ENCODE measurements around the gene SGMS2.
A peak's percentile ranks its signal among the peaks of the same experiment; 100 is the strongest.

SGMS2 gene

DNA sequence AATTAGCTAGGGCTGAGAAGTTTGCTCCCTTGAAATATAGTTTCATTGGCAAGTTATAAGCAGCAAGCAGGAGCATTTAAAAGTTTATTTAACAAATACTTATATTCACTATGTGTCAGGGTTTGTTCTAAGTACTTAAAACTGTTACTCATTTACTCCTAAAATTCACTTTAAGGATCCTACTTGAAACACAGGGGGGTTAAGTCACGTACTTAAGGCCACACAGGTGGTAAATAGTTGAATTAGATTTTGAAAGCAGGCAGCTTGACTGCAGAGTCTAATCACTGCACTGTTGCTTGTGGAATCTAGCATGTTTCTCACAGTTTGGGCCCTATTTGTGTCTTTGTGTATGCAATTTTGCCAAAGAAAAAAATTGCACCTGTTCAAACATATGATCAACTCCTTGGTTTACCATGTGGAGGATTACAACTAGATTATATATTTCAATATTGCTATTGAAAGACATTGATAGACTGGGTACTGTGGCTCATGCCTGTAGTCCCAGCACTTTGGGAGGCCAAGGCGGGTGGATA, 7.6 kb downstream of the SGMS2 start:
- DNase-seq (ENCODE audit: insufficient read length) (no peak), FAIRE-seq (no peak)
- TF ChIP-seq TAF1 (IDR thresholded peaks at IDR 0.05; ENCODE audit: borderline replicate concordance, low read depth, low read length) (no peak), POLR2A (IDR thresholded peaks at IDR 0.05; ENCODE audit: low read depth, low read length) (no peak), POLR2AphosphoS5 (IDR thresholded peaks at IDR 0.05; ENCODE audit: low read depth, low read length) (no peak)

DNA sequence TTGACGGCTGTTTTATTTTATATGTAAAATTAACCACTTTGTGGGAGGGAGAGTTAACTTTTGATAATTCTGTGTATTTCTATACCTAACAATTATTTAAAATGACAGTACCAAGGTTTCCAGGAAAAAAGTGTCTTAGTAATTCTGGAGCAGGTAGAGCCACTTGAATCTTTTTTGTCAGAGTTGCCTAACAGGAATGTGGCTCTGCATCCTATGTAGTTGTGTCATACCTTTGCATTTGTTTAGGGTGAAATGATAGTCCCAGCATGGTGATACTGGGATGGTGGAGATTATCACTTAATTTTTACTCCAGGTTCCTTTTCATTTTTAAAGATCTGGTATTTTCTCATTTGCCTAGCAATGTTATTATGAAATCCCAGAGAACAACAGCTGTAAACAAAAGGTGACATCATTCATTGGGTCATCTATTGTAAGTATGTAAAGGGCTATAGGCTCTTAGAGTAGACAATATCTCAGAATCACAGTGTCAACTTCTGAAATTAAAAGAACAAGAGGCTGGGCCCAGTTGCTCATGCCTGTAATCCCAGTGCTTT, 9.6 kb downstream of the SGMS2 start:
- FAIRE-seq (no peak), DNase-seq (ENCODE audit: insufficient read length) (no peak)
- TF ChIP-seq TAF1 (IDR thresholded peaks at IDR 0.05; ENCODE audit: borderline replicate concordance, low read depth, low read length) (no peak), POLR2AphosphoS5 (IDR thresholded peaks at IDR 0.05; ENCODE audit: low read depth, low read length) (no peak), POLR2A (IDR thresholded peaks at IDR 0.05; ENCODE audit: low read depth, low read length) (no peak)

DNA sequence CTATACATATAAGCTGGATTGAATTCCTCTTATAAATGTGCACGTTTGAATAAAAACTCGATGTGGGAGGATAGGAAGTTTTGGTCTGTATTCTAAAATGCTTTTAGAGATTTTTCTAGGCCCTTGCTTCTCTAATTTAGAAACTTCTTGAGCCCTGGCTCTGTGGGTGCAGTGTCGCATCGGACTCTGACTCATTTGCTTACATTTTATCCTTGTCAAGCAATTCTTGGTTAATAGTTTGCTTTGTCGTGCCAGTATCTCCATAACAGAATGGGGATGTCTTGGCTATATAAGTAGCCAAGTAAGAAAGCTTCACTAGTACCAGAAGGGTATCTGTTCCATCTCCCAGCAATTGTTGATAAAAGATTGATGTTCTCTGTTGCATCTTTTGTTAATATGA, 10.7 kb downstream of the SGMS2 start:
- DNase-seq (ENCODE audit: insufficient read length) (no peak), FAIRE-seq (no peak)
- TF ChIP-seq TAF1 (IDR thresholded peaks at IDR 0.05; ENCODE audit: borderline replicate concordance, low read depth, low read length) (no peak), POLR2A (IDR thresholded peaks at IDR 0.05; ENCODE audit: low read depth, low read length) (no peak), POLR2AphosphoS5 (IDR thresholded peaks at IDR 0.05; ENCODE audit: low read depth, low read length) (no peak)

DNA sequence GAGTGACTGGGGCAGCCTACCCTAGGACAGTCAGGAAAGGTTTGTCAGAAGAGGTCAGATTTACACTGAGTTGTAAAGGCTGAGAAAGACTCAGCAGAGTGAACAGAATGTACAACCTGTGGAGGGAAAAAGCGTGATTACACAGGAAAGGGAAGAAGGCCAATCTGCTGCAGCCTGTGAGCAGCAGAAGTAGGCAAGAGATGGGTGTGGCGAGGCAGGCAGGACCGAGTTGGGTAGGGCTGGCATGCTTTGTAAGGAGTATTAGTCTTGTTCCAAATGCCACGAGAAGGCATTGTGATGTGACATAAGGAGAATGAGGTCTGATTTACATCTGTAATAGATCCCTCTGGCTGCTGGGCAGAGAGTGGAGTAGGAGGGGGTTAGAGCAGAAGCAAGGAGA, 12.6 kb downstream of the SGMS2 start:
- TF ChIP-seq POLR2A (IDR thresholded peaks at IDR 0.05; ENCODE audit: low read depth, low read length), result no peak
- TF ChIP-seq POLR2AphosphoS5 (IDR thresholded peaks at IDR 0.05; ENCODE audit: low read depth, low read length), result no peak
- no peak for TF ChIP-seq TAF1 (IDR thresholded peaks at IDR 0.05; ENCODE audit: borderline replicate concordance, low read depth, low read length)
- FAIRE-seq (no peak), DNase-seq (ENCODE audit: insufficient read length) (no peak)

DNA sequence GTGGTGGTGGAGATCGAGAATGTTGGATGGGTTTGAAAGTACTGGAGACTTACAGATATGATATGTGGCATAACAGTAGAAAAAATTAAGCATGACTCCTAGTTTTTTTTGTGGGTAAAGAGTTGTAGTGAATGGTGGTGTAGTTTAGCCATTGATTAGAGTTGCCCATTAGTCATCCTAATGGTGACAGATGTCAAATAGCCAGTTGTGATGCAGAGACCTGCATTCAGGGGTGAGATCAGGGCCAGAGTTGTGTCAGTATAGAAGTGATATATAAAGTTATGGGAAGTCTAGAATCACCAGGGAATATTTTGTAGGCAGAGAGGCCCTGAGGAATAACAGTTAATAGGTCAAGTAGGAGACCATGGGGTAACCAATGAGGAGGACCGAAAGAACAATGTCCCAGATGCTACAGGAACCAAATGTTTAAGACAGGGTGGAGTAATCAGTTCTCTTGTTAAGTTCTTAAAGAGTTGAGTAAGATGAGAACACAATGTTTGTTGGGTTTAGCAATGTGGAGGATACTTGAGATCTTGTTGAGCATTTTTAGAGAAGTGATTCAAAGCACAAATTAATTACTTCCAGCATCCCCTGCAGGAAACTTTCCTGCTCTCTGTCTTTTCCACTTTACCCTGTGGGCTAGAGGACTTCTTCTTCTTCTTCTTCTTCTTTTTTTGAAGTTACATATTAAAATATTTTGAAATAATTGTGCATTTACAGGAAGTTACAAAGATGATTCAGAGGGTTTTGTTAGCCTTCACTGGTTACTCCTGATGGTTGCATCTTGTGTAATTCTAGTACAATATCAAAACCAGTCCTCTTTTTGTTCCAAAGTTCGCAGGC, 13.3 kb downstream of the SGMS2 start:
- DNase-seq (ENCODE audit: insufficient read length) (no peak), FAIRE-seq (no peak)

DNA sequence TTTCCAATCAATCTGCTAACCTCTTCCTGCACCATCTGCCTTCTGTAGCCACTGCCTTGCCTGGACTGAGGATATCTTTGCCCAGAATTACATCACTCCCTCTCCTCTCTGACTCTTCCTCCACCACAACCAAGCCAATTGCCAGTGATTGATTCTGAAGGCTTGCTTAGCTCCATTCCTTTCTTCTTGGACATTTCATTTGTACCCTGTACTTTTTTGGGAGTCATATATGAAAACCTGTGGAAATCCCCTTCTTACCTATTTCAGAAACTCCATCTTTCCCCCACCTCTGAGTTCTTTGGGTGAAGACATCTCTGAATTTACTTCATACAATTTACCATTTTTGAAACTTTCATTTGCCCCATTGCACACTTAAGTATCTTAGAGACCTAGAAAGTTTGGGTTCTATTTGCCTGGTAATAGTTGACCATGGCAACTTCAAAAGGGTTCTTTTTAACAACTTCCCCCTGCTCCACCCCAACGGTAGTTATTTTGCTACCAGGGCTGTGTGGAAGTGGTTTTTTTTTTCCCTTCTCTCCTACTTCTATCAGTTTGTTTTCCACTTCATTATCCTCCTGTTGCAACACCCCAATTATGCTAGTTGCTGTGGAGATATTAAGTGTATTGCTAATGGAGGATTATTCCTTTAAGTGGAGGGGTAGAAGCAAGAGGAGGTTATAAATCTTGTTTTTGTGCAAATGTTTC, 14.3 kb downstream of the SGMS2 start:
- TF ChIP-seq POLR2A (IDR thresholded peaks at IDR 0.05; ENCODE audit: low read depth, low read length) (no peak), TAF1 (IDR thresholded peaks at IDR 0.05; ENCODE audit: borderline replicate concordance, low read depth, low read length) (no peak), POLR2AphosphoS5 (IDR thresholded peaks at IDR 0.05; ENCODE audit: low read depth, low read length) (no peak)
- FAIRE-seq (no peak), DNase-seq (ENCODE audit: insufficient read length) (no peak)

More for the DNA sequence above, 13.3 kb downstream of the SGMS2 start:
- TF ChIP-seq TAF1 (IDR thresholded peaks at IDR 0.05; ENCODE audit: borderline replicate concordance, low read depth, low read length) (no peak), POLR2A (IDR thresholded peaks at IDR 0.05; ENCODE audit: low read depth, low read length) (no peak), POLR2AphosphoS5 (IDR thresholded peaks at IDR 0.05; ENCODE audit: low read depth, low read length) (no peak)

DNA sequence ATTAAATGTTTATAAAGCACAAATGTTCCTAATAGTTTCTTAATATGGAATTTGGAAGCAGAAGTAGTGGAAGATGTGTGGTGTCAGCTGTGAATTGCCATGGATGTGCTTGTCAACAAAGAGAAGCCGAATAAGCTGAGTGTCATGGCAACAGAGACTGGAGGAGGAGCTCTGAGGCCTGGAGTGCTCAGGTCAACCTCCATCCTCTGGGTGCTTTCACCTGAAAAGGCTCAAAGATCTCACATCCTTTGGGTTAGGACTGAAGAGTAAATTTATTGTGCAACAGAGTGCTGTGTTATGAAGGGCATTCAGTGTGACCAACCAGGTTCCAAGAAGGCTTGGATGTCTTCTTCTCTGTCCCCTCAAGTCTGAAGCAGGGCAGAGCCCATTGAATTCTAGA, 18.7 kb downstream of the SGMS2 start:
- FAIRE-seq (peak; percentile 50), DNase-seq (ENCODE audit: insufficient read length) (no peak)
- TF ChIP-seq POLR2AphosphoS5 (IDR thresholded peaks at IDR 0.05; ENCODE audit: low read depth, low read length) (no peak), TAF1 (IDR thresholded peaks at IDR 0.05; ENCODE audit: borderline replicate concordance, low read depth, low read length) (no peak)

DNA sequence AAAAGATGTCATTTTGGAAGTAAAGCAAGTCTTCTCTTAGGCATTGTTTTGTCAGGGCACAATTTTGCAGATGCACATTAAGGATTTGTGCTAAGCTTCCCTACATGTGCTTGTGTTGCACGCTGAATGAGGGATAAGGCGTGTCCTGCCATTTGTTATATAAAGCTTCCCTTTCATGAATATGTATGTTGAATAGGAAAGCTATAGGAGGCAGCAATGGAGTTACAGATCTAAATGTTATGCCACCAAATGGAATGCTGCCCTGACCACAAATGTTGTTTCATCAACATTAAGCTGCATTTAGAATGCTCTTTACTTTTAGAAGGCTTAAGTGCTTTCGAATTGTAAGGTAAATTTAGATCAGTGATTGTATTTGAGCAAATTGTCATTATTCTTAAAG, 20.9 kb downstream of the SGMS2 start:
- TF ChIP-seq POLR2A (IDR thresholded peaks at IDR 0.05; ENCODE audit: low read depth, low read length) (no peak), POLR2AphosphoS5 (IDR thresholded peaks at IDR 0.05; ENCODE audit: low read depth, low read length) (no peak), TAF1 (IDR thresholded peaks at IDR 0.05; ENCODE audit: borderline replicate concordance, low read depth, low read length) (no peak)
- DNase-seq (ENCODE audit: insufficient read length), result no peak
- no peak for FAIRE-seq

DNA sequence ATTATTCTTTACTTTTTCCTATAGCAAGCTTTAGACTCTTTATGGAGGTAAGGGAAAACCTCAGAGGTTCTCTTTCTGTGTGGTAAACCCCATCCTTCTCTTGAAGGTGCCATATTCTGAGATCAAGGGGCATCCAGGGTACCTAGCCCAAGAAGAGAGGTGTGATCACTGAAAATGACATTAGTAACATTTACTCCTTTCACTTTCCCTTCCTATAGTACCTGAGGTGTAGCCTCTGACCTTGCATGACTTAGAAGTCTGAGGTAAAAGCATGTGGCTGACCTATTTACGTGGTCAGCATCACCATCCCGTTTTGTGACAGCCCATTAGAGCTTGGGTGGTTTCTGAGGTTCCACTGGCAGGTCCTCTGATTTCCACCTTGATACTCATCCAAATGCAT, 25.7 kb downstream of the SGMS2 start:
- FAIRE-seq, result no peak

DNA sequence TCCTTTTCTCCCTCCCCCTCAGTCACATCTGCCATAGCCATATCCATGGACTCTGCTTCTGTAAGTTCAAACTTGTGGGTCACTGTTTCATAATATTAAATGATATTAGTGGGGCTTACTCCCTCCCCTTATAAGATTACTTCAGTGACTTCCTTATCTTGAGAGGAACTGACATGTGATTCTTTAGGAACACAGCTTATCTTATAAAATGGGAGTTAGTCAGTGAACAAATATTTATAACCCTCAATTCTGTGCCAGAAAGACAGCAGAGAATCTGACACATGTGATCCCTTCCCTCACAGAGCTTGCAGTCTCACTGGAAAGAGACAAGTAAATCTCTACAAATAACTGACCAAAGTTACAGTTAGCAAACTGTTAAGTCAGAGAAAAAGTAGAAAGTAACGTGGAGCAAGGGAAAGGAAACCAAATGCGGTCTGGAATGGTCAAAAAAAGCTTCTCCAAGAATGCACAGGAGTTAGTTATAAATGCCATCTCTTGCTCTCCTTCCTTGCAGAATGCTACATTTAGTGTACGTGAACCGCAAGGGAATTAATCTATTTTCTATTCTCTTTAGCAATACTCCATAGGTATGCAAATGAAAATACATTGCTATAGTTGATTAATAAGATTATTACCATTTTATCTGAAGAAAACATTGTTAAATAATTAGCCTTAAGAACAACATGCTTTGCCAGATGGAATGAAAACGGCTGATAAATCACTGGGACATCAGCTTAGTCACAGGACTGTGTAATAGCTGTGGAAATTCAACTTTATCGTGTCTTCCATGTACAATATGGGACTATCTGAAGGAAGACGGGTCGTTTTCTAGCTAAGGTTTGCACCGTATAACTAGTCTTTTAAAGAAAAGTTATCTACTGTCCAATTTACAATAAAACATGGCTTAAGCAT, 29.0 kb downstream of the SGMS2 start:
- FAIRE-seq (no peak), DNase-seq (ENCODE audit: insufficient read length) (no peak)
- TF ChIP-seq POLR2A (IDR thresholded peaks at IDR 0.05; ENCODE audit: low read depth, low read length) (no peak), TAF1 (IDR thresholded peaks at IDR 0.05; ENCODE audit: borderline replicate concordance, low read depth, low read length) (no peak), POLR2AphosphoS5 (IDR thresholded peaks at IDR 0.05; ENCODE audit: low read depth, low read length) (no peak)

More for the DNA sequence above, 25.7 kb downstream of the SGMS2 start:
- no peak for DNase-seq (ENCODE audit: insufficient read length)
- TF ChIP-seq TAF1 (IDR thresholded peaks at IDR 0.05; ENCODE audit: borderline replicate concordance, low read depth, low read length) (no peak), POLR2A (IDR thresholded peaks at IDR 0.05; ENCODE audit: low read depth, low read length) (no peak), POLR2AphosphoS5 (IDR thresholded peaks at IDR 0.05; ENCODE audit: low read depth, low read length) (no peak)

All from GM12892 (cell line).